AG04450 (cell line): Measurements from ENCODE around the gene LRRC41. TPM values are rescaled to one million over a fixed set of nuclear protein-coding genes. Genes with fewer than 3 reads are reported as not detected.

Experiments used
- CTCF ChIA-PET: fragments of 300-600, 350-600 bp; formaldehyde crosslinking; extraction: SDS; loops from one replicate; lab custom pipeline; 2022; ENCODE audit warnings: antibody characterized with exemption, inconsistent platforms; lab: Charles Lee
- POLR2A ChIA-PET: fragments of 350-600 bp; formaldehyde crosslinking; extraction: SDS; loops from one replicate; lab custom pipeline; 2021; ENCODE audit warnings: antibody characterized with exemption, inconsistent platforms; lab: Yijun Ruan, JAX
- DNase-seq: peaks from one replicate; pipeline ENCODE4 v3.0.0-alpha.2; 2011; ENCODE audit warnings: low read depth, low spot score
- H3K27ac ChIP-seq: one replicate; pipeline ENCODE4 v1.5.1; 2012; ENCODE audit warnings: low read depth, low read length, control low read depth
- H3K27me3 ChIP-seq: one replicate; pipeline ENCODE4 v1.6.0; 2012; ENCODE audit warnings: low read length; ENCODE audit not compliant: control insufficient read depth, insufficient read depth
- H3K4me3 ChIP-seq: 2 replicates; pipeline ENCODE4 v1.5.1; 2011; ENCODE audit warnings: mild to moderate bottlenecking, low read depth, low read length, control low read depth
- H3K9me3 ChIP-seq: 2 replicates; pipeline ENCODE4 v1.5.1; 2012; ENCODE audit warnings: low read length; ENCODE audit not compliant: control insufficient read depth, insufficient read depth
- polyA minus RNA-seq: library from RNA; depleted of rRNA, polyadenylated mRNA; stranded (reverse); fragments of >200 nt; gene quantifications from 2 replicates; pipeline ENCODE4 v1.2.3, GENCODE V29; 2011; rRNA and poly(A)+ RNA removed
- polyA plus RNA-seq: library from polyadenylated mRNA; depleted of rRNA; stranded (reverse); fragments of >200 nt; gene quantifications from 2 replicates; pipeline ENCODE4 v1.2.3, GENCODE V29; 2011; rRNA removed
- TF ChIP-seq, protein P1 (sequence below): IDR thresholded peaks from 2 replicates; pipeline ENCODE4 v1.5.1; 2011; ENCODE audit warnings: low read depth, low read length, control low read depth, inconsistent platforms

The LRRC41 gene
- polyA plus RNA-seq, result 66.3 and 80.2 TPM in 2 replicates
- 84.9 and 115 TPM in 2 replicates for polyA minus RNA-seq

GRCh38 chr1:46303038-46303871 is at the start of gene LRRC41, which contains the start of gene UQCRH:
Gene LRRC41, minus strand, starts transcription at chr1:46303616. Its CDS starts 294 bp downstream, at chr1:46303322.
Gene UQCRH, plus strand, starts transcription at chr1:46303698. Its CDS starts 69 bp downstream, at chr1:46303767.
- POLR2A ChIA-PET, result interaction anchor here (0.6 to 2.0 kb wide), 10 partner anchors 10 to 56 kb away, joined by 3 to 17 read pairs (median 4); partner anchors contain the start of genes NSUN4 and RAD54L
- Histone ChIP-seq H3K9me3 (no peaks in the 10 kb centered on the region; the same call in 1 of the 2 replicates), H3K27me3 (no peaks in the 10 kb centered on the region), H3K4me3 (peak within 1 kb of the TSS; percentile 86), H3K27ac (peak within 1 kb of the TSS; percentile 95)
- CTCF ChIA-PET, result interaction anchor here (0.8 to 2.5 kb wide), 4 partner anchors 37 to 59 kb away, joined by 3 to 12 read pairs (median 12); partner anchors contain the start of gene NSUN4
- DNase-seq, result peak; percentile 95
- TF ChIP-seq, protein P1, sequence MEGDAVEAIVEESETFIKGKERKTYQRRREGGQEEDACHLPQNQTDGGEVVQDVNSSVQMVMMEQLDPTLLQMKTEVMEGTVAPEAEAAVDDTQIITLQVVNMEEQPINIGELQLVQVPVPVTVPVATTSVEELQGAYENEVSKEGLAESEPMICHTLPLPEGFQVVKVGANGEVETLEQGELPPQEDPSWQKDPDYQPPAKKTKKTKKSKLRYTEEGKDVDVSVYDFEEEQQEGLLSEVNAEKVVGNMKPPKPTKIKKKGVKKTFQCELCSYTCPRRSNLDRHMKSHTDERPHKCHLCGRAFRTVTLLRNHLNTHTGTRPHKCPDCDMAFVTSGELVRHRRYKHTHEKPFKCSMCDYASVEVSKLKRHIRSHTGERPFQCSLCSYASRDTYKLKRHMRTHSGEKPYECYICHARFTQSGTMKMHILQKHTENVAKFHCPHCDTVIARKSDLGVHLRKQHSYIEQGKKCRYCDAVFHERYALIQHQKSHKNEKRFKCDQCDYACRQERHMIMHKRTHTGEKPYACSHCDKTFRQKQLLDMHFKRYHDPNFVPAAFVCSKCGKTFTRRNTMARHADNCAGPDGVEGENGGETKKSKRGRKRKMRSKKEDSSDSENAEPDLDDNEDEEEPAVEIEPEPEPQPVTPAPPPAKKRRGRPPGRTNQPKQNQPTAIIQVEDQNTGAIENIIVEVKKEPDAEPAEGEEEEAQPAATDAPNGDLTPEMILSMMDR, result no peak

DNA sequence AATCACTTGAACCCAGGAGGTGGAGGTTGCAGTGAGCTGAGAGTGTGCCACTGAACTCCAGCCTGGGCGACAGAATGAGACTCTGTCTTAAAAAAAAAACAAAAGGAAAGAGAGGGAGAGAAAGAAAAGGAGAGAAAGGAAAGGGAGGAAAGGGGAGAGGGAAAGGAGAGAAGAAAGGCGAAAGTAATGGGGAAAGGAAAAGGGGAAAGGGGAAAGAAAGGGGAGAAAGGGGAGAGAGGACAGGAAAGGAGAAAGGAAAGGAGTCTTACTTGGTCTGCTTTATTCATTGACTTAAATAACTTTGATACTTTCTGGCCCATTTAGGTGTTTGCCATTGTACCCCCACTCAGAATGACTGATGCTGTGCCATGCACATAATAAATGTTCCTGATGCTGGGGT is 48.9 kb upstream of the LRRC41 start:
- no peak overlapping the region for H3K27ac ChIP-seq

DNA sequence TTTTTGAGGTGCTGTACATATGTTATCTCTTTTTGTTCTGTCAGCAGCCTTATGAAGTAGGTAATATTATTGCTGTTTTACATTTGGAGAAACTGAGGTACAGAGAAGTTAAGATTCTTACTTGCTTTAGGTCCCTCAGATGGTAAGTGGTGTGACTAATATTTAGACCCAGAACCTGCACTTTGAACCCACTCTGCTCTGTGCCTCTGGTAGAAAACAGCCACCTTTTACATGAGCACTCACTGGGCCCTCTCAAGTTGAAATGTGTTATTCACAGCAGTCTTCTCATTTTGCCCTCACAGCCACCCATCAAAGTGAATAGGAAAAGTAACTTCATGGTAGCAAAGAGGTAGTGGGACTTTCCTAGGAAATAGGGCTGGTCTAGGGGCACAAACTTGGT is 41.9 kb upstream of the LRRC41 start:
- Histone ChIP-seq H3K9me3 (no peaks in the 10 kb centered on the region), H3K27ac (no peak overlapping the region), H3K27me3 (no peaks in the 10 kb centered on the region), H3K4me3 (no peak overlapping the region)
- ChIA-PET POLR2A (no interaction called here), CTCF (interaction anchor here (4.1 kb wide), 1 partner anchor 101 kb away, joined by 37 read pairs; no protein-coding TSS in a partner anchor)
- TF ChIP-seq, protein P1, result no peak
- no peak for DNase-seq

More for the DNA sequence above, 48.9 kb upstream of the LRRC41 start:
- CTCF ChIA-PET, result interaction anchor here (0.8 kb wide), 1 partner anchor 15 kb away, joined by 5 read pairs; no protein-coding TSS in a partner anchor
- DNase-seq, result no peak
- no peaks in the 10 kb centered on the region for H3K27me3 ChIP-seq
- POLR2A ChIA-PET, result no interaction called here
- no peak overlapping the region for H3K4me3 ChIP-seq
- TF ChIP-seq, protein P1, result no peak
- no peaks in the 10 kb centered on the region for H3K9me3 ChIP-seq

DNA sequence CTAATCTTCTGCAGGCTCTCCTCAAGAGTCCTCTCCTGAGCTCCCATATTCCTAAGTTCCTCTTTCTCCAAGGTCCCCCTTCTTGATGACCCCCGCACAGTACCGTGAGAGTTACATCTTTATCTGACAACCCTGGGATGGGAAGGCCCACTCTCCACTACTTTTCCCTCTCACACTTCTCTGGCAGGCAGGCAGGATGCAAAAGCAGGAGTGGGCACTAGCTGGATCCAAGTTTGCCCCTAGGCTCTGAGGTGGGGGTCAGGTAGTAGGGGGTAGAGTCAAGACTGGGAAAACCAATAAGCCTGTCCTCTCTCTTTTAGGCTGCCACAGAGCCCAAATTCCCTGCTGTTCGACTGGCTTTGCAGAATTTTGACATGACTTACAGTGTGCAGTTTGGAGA is 41.1 kb upstream of the LRRC41 start:
- H3K27ac ChIP-seq, result peak overlapping the region; percentile 31
- TF ChIP-seq, protein P1, result no peak
- DNase-seq, result no peak
- H3K9me3 ChIP-seq, result no peaks in the 10 kb centered on the region
- ChIA-PET CTCF (interaction anchor here (0.6 to 1.0 kb wide), 3 partner anchors 62 to 120 kb away, joined by 3 read pairs; no protein-coding TSS in a partner anchor), POLR2A (no interaction called here)
- no peak overlapping the region for H3K4me3 ChIP-seq
- no peaks in the 10 kb centered on the region for H3K27me3 ChIP-seq
